ENCODE measurements around the gene PRRX2.

DNA sequence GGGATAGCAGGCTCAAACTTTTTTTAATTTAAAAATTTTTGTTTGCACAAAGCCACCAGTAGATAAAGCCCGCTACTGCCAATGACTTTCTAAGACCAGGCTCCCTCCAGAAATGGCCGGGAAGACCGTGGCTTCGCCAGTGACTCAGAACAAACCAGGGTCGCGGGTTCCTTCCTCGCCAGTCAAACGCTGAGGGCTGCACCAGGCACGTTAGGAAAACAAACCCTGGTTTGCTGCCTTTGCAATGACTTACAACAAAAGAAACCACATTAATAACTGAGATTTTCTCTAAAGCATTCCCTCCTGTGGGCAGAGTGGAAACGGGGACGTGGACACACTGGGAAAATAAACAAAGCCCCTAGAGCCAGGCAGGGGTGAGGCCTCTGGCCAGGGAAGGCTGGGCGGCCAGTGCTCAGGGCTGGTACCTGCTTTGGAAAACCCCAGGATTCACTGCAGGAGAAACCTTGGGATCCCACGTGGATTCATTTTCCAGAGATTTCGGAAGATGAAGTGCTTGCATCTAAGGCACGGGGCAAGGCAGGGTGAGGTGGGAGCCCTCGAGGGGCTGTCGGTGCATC is 3.8 kb downstream of the PRRX2 start:
- no peak for TF ChIP-seq POLR2A (IDR thresholded peaks at IDR 0.05)
- TF ChIP-seq, protein P1, sequence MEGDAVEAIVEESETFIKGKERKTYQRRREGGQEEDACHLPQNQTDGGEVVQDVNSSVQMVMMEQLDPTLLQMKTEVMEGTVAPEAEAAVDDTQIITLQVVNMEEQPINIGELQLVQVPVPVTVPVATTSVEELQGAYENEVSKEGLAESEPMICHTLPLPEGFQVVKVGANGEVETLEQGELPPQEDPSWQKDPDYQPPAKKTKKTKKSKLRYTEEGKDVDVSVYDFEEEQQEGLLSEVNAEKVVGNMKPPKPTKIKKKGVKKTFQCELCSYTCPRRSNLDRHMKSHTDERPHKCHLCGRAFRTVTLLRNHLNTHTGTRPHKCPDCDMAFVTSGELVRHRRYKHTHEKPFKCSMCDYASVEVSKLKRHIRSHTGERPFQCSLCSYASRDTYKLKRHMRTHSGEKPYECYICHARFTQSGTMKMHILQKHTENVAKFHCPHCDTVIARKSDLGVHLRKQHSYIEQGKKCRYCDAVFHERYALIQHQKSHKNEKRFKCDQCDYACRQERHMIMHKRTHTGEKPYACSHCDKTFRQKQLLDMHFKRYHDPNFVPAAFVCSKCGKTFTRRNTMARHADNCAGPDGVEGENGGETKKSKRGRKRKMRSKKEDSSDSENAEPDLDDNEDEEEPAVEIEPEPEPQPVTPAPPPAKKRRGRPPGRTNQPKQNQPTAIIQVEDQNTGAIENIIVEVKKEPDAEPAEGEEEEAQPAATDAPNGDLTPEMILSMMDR (IDR thresholded peaks at IDR 0.05) = no peak
